Activated naive CD8-positive, alpha-beta T cell treated with anti-CD3 and anti-CD28 coated beads, Interleukin-2, amount 50 U/mL, for 24 hours (primary cell): ENCODE measurements around the gene HIVEP3.

Experiments used
- ATAC-seq: fragments of 150-1000 bp; cut with Tn5 transposase; one replicate; pipeline ENCODE4 v1.10.0; 2021
- DNase-seq: peaks from one replicate; pipeline ENCODE4 v3.0.0; 2021
- H3K27ac Mint-ChIP-seq: one replicate; pipeline ENCODE4 v1.8.0; 2021; ENCODE audit warnings: mild to moderate bottlenecking, mixed read lengths
- H3K27me3 Mint-ChIP-seq: one replicate; pipeline ENCODE4 v1.8.0; 2021; ENCODE audit warnings: mixed read lengths
- H3K36me3 Mint-ChIP-seq: one replicate; pipeline ENCODE4 v1.8.0; 2021; ENCODE audit warnings: low read depth, mixed read lengths
- H3K4me1 Mint-ChIP-seq: one replicate; pipeline ENCODE4 v1.8.0; 2021; ENCODE audit warnings: mixed read lengths
- H3K4me3 Mint-ChIP-seq: one replicate; pipeline ENCODE4 v1.8.0; 2021; ENCODE audit warnings: mild to moderate bottlenecking, moderate library complexity, mixed read lengths
- H3K9me3 Mint-ChIP-seq: one replicate; pipeline ENCODE4 v1.8.0; 2021; ENCODE audit warnings: mixed read lengths

HIVEP3 gene

DNA sequence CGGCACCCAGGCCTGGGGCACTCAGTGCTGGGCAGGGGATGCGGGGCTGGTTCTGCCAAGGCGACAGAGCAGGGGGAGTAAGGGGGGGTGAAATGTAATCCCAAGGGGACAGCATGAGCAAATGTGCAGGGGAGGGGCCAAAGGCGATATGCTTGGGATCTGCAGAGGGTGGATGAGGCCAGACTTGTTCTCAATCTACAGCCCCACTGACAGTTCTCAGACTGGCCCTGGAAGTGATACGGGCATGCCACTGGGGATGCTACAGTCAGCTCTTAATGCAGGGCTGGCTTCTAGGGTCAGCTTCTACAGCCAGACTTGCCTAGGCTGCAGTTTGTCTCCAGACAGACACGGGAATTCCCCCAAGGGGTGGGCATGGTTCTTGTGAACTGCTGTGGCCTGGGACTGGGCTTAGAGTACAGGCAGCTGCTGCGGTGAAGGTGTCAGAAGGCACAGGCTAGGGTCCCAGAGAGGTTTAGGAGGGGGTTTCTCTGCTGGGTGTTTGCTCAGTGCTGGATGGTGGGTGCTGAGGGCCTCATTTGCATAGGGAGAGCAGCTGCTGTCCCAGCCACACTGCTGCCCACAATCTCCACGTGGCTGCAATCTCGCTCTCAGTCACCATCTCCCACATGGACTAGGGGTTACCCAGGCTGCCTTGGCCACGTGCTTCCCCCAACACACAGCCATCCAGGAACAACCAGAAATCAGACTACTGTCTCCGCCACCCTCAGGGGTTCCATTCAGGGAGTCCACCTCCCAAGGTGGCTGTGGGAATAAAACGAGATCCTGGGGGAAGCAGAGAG lies 190.1 kb downstream of the HIVEP3 start:
- Mint-ChIP-seq H3K36me3 (no peaks in the 10 kb centered on the region), H3K4me3 (peak overlapping the region; percentile 72), H3K4me1 (peaks cover 61% of the 10 kb centered on the region), H3K27ac (peak overlapping the region; percentile 94), H3K27me3 (no peaks in the 10 kb centered on the region), H3K9me3 (peaks cover 6% of the 10 kb centered on the region)
- peak; percentile 98 for ATAC-seq
- DNase-seq = peak; percentile 85

DNA sequence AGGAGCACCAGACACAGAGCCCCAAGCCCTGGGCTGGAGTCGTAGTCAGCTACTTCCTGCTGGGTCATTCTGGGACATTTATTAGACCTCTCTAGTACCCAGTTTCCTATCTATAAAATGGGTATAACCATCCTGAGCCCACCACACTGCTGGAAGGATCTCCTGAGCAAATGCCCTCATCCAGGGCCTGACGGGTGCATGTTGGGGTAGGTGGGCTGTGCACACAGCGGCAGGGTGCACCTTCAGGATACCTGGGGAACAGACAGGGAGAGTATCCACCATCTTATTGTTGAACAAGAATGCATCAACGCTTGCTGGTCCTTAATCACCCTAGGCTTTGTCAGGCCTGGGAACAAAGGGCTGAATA lies 191.0 kb downstream of the HIVEP3 start:
- Mint-ChIP-seq H3K36me3 (no peaks in the 10 kb centered on the region), H3K4me3 (peak overlapping the region; percentile 72), H3K9me3 (peaks cover 6% of the 10 kb centered on the region), H3K27ac (peak overlapping the region; percentile 94), H3K27me3 (no peaks in the 10 kb centered on the region), H3K4me1 (peaks cover 59% of the 10 kb centered on the region)
- ATAC-seq (no peak), DNase-seq (no peak)

DNA sequence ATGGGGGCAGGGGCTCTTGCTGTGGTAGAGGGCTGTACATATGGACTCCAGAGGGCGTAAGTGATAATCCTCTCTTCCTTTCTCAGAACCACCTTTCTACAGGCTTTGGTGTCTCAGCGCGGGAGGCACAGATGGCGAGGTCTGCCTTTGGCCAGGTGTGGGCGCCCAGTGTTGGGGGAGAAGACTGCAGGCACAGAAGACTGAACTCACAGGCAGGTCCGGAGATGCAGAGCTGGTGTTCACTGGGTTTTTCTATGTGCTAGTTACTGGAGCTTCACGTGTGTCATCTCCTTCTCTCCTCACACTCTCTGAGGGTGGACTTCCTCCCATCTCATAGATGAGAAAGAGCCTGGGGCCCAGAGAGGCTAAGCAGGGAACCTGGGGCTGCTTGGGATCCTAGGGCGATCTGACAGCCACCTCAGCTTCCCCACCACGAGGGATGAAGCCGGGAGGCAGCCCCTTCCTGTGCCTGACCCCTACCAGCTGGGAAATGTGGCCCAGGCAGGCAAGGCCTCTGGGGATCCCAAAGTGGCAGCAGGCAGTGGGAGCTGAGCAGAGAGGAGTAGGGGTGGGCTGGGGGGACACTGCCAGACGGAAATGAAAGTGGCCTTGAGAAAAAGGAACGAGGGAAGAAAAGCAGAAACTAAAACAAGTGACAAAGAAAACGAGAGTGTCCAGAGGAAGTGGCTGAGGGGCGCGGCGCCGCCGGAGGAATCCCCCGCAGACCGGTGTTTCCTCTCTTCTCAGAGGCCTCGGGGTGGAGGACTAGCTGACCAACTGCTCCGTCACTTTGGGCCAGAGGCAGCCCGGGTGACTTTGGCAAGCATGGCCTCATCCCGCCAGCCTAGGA lies 191.6 kb downstream of the HIVEP3 start:
- DNase-seq = peak; percentile 56

DNA sequence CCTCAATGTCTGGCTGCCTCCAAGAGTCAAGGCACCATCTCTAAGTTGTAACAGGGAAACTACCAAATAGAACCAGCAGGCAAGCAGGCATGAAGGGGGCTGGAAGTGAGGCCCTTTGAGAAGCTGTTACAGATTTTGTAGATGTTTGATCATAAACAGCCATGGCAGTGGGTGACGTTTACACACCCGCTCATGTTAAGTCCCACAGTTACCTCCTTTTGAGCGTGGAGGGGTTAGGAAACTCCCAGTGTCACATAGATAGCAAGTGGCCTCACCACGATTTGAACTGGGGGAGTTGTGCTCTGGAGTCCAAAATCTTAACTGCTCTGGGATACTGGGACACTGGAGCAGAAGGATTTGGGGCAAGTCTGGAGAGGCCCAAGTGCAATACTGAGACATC lies 192.4 kb downstream of the HIVEP3 start:
- H3K4me3 Mint-ChIP-seq = peak overlapping the region; percentile 72
- ATAC-seq = no peak
- H3K4me1 Mint-ChIP-seq = peaks cover 58% of the 10 kb centered on the region

More for the DNA sequence above, 191.6 kb downstream of the HIVEP3 start:
- no peak for ATAC-seq
- Mint-ChIP-seq H3K4me3 (peak overlapping the region; percentile 72), H3K9me3 (peaks cover 6% of the 10 kb centered on the region), H3K27me3 (no peaks in the 10 kb centered on the region), H3K27ac (peak overlapping the region; percentile 94), H3K4me1 (peaks cover 58% of the 10 kb centered on the region), H3K36me3 (no peaks in the 10 kb centered on the region)

DNA sequence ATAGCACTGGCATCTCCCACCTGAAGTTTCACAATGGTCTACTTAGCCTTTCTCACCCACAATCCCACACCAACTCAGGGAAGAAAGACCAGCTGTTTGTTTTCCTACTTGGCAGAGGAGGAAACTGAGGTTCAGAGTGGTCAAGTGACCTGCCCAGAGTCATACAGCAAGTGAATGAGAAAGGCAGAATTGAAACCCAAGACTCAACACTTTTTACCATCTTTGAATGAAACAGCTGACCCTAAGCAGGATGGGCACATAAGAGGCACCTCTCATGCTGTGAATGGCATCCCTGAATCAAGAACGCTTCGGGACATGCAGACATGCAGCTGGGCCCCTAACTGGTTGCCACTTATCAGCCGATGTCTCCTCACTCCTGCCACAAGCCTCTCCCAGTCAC lies 193.8 kb downstream of the HIVEP3 start:
- ATAC-seq = no peak

More for the DNA sequence above, 192.4 kb downstream of the HIVEP3 start:
- H3K9me3 Mint-ChIP-seq = no peaks in the 10 kb centered on the region
- no peak for DNase-seq
- H3K27me3 Mint-ChIP-seq = no peaks in the 10 kb centered on the region
- no peaks in the 10 kb centered on the region for H3K36me3 Mint-ChIP-seq
- H3K27ac Mint-ChIP-seq = peak overlapping the region; percentile 94

DNA sequence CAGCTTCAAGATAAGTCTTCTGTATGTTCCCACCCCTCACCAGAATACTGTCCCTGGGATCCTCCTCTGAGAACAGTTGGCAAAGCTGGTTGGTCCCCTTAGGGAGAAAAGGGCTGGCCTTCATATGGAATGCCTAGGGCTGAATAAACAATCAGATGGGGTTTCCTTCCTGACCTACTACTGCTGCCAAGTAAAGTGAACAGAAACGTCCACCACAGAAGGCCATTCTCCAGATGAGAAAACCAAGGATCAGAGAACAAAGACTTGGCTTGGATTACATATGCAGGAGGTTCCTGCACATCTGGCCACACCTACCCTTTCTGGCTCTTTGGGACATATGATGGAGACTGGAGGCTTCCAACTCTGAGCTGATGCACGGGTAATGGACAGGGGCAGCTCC lies 194.5 kb downstream of the HIVEP3 start:
- H3K27ac Mint-ChIP-seq = no peak overlapping the region
- peaks cover 48% of the 10 kb centered on the region for H3K4me1 Mint-ChIP-seq
- no peaks in the 10 kb centered on the region for H3K36me3 Mint-ChIP-seq
- no peak overlapping the region for H3K4me3 Mint-ChIP-seq
- no peak for DNase-seq
- no peaks in the 10 kb centered on the region for H3K27me3 Mint-ChIP-seq
- H3K9me3 Mint-ChIP-seq = no peaks in the 10 kb centered on the region
- ATAC-seq = no peak

More for the DNA sequence above, 193.8 kb downstream of the HIVEP3 start:
- Mint-ChIP-seq H3K27me3 (no peaks in the 10 kb centered on the region), H3K36me3 (no peaks in the 10 kb centered on the region), H3K9me3 (no peaks in the 10 kb centered on the region), H3K4me1 (peaks cover 55% of the 10 kb centered on the region), H3K27ac (no peak overlapping the region), H3K4me3 (no peak overlapping the region)
- no peak for DNase-seq

DNA sequence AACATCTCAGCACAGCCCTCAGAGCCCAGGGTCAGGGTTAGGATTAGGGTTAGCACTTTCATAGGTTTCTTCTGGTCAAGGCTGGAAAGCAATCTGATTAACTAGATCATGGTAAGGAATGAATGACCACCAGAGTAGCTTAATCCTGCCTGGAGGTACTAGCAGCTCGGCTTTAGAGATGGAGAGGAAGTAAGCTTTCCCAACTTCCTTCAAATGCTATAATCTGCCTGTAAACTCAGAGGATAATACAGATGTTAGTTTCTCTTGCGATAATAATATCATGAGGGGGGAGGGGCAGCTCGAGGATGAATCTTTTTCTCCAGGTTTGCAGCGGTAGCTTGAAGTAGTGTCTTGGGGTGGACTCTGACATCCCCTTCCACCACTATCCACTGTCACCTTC lies 194.9 kb downstream of the HIVEP3 start:
- H3K4me1 Mint-ChIP-seq = peaks cover 46% of the 10 kb centered on the region
- DNase-seq = no peak
- no peak overlapping the region for H3K4me3 Mint-ChIP-seq

DNA sequence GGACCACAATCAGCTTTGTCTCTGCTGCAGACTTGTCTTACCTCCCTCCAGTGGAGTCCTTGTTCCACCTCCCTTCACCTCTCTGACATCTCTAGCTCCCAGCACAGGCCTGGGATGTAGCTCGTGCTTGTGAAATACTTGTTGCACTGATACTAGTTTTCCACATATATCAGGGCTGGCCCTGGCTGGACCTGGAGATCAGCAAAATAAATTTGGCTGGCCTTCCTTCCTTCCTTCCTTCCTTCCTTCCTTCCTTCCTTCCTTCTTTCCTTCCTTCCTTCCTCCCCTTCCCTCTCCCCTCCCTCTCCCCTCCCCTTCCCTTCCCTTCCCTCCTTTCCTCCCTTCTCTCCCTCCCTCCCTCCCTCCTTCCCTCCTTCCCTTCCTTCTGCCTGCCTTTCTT lies 196.5 kb downstream of the HIVEP3 start:
- no peaks in the 10 kb centered on the region for H3K36me3 Mint-ChIP-seq
- ATAC-seq = no peak
- H3K4me3 Mint-ChIP-seq = no peak overlapping the region
- no peaks in the 10 kb centered on the region for H3K9me3 Mint-ChIP-seq
- H3K27ac Mint-ChIP-seq = no peak overlapping the region
- H3K27me3 Mint-ChIP-seq = no peaks in the 10 kb centered on the region
- peaks cover 35% of the 10 kb centered on the region for H3K4me1 Mint-ChIP-seq
- no peak for DNase-seq

More for the DNA sequence above, 194.9 kb downstream of the HIVEP3 start:
- Mint-ChIP-seq H3K27me3 (no peaks in the 10 kb centered on the region), H3K27ac (no peak overlapping the region), H3K36me3 (no peaks in the 10 kb centered on the region), H3K9me3 (no peaks in the 10 kb centered on the region)
- ATAC-seq = no peak

DNA sequence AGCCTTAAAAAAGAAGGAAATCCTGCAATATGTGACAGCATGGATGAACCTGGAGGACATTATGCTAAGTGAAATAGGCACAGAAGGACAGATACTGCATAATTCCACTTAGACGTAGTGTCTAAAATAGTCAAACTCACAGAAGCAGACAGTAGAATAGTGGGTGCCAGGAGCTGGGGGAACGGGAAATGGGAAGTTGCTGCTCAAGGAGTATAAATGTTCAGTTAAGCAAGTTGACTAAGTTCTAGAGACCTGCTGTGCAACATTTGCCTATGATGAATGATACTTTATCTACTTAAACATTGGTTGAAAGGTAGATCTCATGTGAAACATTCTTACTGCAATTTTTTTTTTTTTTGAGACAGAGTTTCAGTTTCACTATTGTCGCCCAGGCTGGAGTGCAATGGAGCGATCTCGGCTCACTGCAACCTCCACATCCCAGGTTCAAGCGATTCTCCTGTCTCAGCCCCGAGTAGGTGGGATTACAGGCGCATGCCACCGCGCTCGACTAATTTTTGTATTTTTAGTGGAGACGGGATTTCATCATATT lies 197.8 kb downstream of the HIVEP3 start:
- Mint-ChIP-seq H3K27ac (peak overlapping the region; percentile 43), H3K36me3 (no peaks in the 10 kb centered on the region), H3K4me3 (no peak overlapping the region), H3K9me3 (no peaks in the 10 kb centered on the region), H3K27me3 (no peaks in the 10 kb centered on the region), H3K4me1 (peaks cover 30% of the 10 kb centered on the region)
- ATAC-seq (no peak), DNase-seq (no peak)

DNA sequence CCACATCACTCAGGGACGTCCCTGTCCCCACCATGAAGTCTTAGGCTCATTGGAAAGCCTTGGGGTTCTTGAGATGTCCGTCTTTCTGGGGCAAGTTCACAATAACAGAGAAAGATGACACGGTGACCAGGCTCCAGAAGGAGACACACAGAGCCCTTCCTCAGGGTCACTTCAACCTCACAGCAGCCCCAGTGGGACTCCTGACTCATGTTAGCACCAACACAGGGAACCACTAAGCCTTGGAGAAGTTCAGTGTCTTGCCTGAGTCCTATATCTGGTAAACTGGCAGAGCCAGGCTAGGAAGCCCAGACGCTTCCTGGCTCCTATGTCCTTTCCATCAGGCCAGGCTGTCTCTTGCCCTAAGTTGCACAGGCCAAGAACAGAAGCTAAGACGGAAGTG lies 199.1 kb downstream of the HIVEP3 start:
- H3K4me1 Mint-ChIP-seq = peaks cover 29% of the 10 kb centered on the region
- H3K9me3 Mint-ChIP-seq = no peaks in the 10 kb centered on the region
- ATAC-seq (no peak), DNase-seq (no peak)
- H3K27ac Mint-ChIP-seq = no peak overlapping the region
- H3K27me3 Mint-ChIP-seq = no peaks in the 10 kb centered on the region
- H3K4me3 Mint-ChIP-seq = no peak overlapping the region
- no peaks in the 10 kb centered on the region for H3K36me3 Mint-ChIP-seq

DNA sequence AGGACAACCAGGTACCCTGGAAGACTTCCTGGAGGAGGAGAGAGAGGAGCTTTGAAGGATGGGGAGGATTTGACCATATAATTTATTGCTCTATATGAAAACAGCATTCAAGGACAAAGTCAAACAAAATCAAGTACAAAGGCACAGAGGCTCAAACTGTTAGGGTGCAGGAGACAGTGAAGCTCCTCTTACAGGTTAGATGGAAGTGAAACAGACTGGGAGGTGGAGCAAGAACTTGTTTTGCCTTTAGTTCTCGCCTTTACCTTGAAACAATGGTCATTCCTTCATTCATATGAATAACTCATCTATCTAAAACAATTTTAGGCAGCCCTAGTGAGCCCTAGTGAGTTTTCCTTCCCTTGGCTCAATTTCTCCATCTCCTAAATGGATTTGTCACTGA lies 199.6 kb downstream of the HIVEP3 start:
- DNase-seq (no peak), ATAC-seq (no peak)
- H3K4me1 Mint-ChIP-seq = peaks cover 29% of the 10 kb centered on the region
- H3K27ac Mint-ChIP-seq = no peak overlapping the region
- H3K27me3 Mint-ChIP-seq = no peaks in the 10 kb centered on the region
- H3K36me3 Mint-ChIP-seq = no peaks in the 10 kb centered on the region
- H3K9me3 Mint-ChIP-seq = no peaks in the 10 kb centered on the region
- H3K4me3 Mint-ChIP-seq = no peak overlapping the region

DNA sequence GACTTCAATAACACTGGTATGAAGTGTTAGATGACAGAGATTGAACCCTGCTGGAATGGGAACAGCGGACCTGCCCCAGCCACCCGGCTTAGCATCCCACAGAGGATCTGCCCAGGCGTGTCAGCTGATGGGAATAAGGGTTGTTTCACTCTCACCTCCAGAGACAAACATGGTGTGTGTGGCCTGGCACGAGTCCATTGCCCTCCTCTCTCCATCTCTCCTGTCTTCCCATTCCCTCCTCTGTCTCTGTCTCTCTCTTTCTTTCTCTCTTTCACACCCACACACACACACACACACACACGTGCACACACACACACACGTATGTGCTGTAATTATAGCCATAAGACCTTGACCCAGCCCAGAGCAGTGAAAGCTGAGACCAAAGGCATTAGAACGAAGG lies 200.2 kb downstream of the HIVEP3 start:
- H3K4me1 Mint-ChIP-seq = peaks cover 29% of the 10 kb centered on the region
- no peak overlapping the region for H3K27ac Mint-ChIP-seq
- no peak for DNase-seq

DNA sequence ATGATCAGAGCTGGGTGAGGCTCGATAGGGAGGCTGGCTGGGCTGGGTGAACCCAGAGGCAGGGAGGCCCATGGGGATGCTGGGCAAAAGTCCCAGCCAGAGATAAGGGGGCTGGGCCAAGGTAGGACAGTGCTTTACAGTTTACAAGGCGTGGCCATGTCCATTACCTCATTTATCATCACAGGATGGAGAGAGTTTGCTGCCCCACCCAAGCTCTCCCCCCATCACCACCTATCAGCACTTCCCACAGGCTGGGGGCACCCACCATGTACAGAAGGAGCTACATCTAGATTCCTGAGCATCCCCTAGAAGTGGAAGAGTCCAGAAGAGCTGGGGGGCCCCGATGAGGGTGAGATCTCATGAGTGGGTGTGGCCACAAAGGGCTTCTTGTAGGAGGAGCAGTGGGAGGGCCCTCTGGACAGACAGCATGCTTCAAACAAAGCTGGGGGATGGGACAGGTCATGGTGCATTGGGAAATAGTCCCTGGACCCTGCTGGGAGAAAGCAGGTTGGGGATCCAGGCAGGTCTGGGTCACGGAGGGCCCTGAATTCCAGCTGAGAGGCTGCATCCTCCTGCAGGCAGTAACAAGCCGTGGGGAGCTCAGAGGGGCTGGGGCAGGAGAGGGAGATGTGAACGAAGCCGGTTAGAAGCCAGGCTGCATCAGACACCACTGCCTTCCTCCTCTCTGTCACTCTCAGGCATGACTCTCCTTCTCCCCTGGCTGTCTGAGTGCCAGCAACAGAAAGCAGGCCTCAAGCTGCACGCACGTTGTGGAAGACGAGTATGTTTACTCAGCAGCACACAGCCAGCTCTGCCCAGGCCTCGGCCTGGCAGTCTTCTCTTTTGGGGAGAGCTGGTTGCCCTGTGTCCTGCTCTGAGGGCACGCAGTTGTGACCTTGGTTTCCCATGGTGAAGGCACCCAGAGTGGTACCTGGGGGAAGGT lies 202.3 kb downstream of the HIVEP3 start:
- Mint-ChIP-seq H3K27ac (no peak overlapping the region), H3K4me1 (peaks cover 26% of the 10 kb centered on the region), H3K36me3 (no peaks in the 10 kb centered on the region), H3K4me3 (no peak overlapping the region), H3K9me3 (no peaks in the 10 kb centered on the region), H3K27me3 (no peaks in the 10 kb centered on the region)
- DNase-seq (no peak), ATAC-seq (no peak)

More for the DNA sequence above, 200.2 kb downstream of the HIVEP3 start:
- H3K36me3 Mint-ChIP-seq = no peaks in the 10 kb centered on the region
- H3K27me3 Mint-ChIP-seq = no peaks in the 10 kb centered on the region
- H3K4me3 Mint-ChIP-seq = no peak overlapping the region
- ATAC-seq = no peak
- no peaks in the 10 kb centered on the region for H3K9me3 Mint-ChIP-seq
